NT2/D1 (cell line): Measurements from ENCODE around the gene KCNIP1.

Source experiments
- DNase-seq: peaks from one replicate; pipeline ENCODE4 v3.0.0-alpha.2; 2011; ENCODE audit warnings: low read depth, low spot score
- H3K27me3 ChIP-seq: 2 replicates; pipeline ENCODE4 v1.6.0; 2011; ENCODE audit warnings: mild to moderate bottlenecking; ENCODE audit not compliant: insufficient read length, insufficient read depth
- H3K36me3 ChIP-seq: 2 replicates; pipeline ENCODE4 v1.6.1; 2011; ENCODE audit warnings: mild to moderate bottlenecking, low read length, mixed read lengths; ENCODE audit not compliant: insufficient read depth, insufficient read length
- H3K4me1 ChIP-seq: 2 replicates; pipeline ENCODE4 v1.5.1; 2011; ENCODE audit not compliant: insufficient read depth, insufficient read length
- H3K4me3 ChIP-seq: 2 replicates; pipeline ENCODE4 v1.5.1; 2011; ENCODE audit warnings: low read depth; ENCODE audit not compliant: insufficient read length
- H3K9ac ChIP-seq: 2 replicates; pipeline ENCODE4 v1.6.0; 2011; ENCODE audit warnings: low read depth; ENCODE audit not compliant: insufficient read length
- H3K9me3 ChIP-seq: 2 replicates; pipeline ENCODE4 v1.5.1; 2011; ENCODE audit warnings: mild to moderate bottlenecking, low read length; ENCODE audit not compliant: insufficient read depth
- SUZ12 ChIP-seq: IDR thresholded peaks from 2 replicates; pipeline ENCODE4 v1.6.1; 2011; ENCODE audit not compliant: insufficient read length, insufficient read depth; ENCODE audit errors: extremely low read depth
- YY1 ChIP-seq: IDR thresholded peaks from 2 replicates; pipeline ENCODE4 v1.6.1; 2011; ENCODE audit not compliant: insufficient read length, insufficient read depth
- ZNF274 ChIP-seq: IDR thresholded peaks from 2 replicates; pipeline ENCODE4 v1.6.1; 2011; ENCODE audit warnings: mild to moderate bottlenecking, low read depth, low read length

KCNIP1 gene

DNA sequence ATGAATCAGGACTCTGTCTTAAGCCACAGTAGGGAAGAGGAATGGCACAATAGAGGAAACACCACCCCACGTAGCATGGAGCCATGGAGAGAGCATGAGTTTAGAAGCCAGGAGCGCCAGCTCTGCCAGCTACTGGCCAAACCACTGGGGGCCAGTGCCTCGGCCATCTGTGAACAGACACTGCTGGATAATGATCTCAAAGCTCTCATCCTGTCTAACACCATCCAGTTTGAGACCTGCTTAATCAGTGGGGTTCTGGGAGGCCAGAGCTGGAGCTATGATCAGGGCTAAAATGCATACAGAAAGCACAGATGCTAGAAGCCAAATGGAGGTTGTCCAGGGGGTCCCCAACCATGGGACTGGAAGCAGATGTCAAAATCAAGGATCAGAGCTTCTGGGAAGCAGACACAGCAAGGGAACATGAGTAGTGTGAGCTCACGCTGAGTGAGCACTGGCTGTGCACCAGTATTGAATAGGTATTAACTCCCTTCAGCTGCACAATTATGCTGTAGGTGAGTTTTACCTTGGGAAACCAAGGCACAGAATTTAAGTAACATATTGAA is 92.7 kb downstream of the KCNIP1 start:
- no peaks in the 10 kb centered on the region for H3K9me3 ChIP-seq
- H3K4me1 ChIP-seq = peaks cover 4% of the 10 kb centered on the region
- no peak for TF ChIP-seq ZNF274
- TF ChIP-seq YY1 = no peak
- no peak for TF ChIP-seq SUZ12
- peaks cover 5% of the 10 kb centered on the region for H3K27me3 ChIP-seq
- H3K36me3 ChIP-seq = no peaks in the 10 kb centered on the region
- H3K4me3 ChIP-seq = no peak overlapping the region
- no peak overlapping the region for H3K9ac ChIP-seq
- DNase-seq = no peak

DNA sequence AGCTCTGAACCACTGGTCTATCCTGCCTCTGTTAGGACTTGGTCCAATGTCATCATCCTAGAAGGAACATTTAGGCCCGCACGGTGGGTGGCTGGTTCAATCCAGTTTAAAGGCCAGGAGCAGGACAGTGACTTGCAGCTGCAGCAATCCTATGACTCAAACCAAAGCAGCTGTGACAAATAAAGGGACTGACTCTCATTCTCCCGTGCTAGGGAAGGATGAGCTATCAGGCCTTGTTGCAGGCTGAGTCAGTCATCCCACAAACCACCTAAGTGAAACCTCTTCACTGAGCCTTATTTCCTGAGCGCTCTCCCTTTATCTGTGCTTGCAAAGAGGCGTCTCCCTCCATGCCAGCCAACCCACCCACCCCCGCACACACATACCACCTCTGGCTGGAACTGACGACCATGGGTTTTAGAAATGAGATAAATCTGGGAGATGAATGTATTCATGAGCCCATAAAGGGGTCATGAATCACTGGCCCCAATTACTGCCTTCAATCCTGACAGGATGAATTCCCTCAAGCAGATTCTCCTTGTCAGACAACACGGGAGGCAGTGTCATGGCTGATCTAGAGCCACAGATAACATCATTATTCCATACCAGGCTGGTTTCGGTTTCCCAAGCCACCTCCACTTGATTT is 93.4 kb downstream of the KCNIP1 start:
- no peak for DNase-seq
- H3K4me3 ChIP-seq = no peak overlapping the region
- H3K9ac ChIP-seq = no peak overlapping the region
- H3K4me1 ChIP-seq = peaks cover 4% of the 10 kb centered on the region
- TF ChIP-seq SUZ12 = no peak
- no peak for TF ChIP-seq YY1
- no peak for TF ChIP-seq ZNF274
- no peaks in the 10 kb centered on the region for H3K9me3 ChIP-seq
- H3K36me3 ChIP-seq = no peaks in the 10 kb centered on the region
- peaks cover 9% of the 10 kb centered on the region for H3K27me3 ChIP-seq

DNA sequence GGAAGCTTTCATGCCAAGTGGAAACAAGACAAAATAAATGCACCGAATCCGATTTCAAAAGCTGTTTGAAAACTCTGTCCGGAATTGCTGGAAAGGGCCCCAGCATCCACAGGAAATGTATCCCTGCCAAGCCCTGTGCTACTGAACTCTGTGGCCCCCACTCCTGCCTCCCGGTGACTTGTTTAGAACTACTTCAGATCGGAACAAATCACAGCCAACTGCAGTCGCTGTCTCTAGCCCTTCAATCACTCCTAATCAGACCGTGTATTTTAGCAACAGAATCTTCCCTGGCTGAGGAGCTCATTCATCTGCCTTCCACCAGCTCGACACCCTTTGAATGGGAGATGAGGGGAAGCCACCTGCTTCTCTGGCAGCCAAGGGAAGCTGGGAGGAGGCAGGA is 94.1 kb downstream of the KCNIP1 start:
- no peak overlapping the region for H3K9ac ChIP-seq
- H3K4me3 ChIP-seq = no peak overlapping the region
- H3K9me3 ChIP-seq = no peaks in the 10 kb centered on the region
- no peak for DNase-seq
- TF ChIP-seq YY1 (no peak), SUZ12 (no peak), ZNF274 (no peak)
- H3K36me3 ChIP-seq = no peaks in the 10 kb centered on the region
- H3K4me1 ChIP-seq = peaks cover 4% of the 10 kb centered on the region
- H3K27me3 ChIP-seq = peaks cover 15% of the 10 kb centered on the region

DNA sequence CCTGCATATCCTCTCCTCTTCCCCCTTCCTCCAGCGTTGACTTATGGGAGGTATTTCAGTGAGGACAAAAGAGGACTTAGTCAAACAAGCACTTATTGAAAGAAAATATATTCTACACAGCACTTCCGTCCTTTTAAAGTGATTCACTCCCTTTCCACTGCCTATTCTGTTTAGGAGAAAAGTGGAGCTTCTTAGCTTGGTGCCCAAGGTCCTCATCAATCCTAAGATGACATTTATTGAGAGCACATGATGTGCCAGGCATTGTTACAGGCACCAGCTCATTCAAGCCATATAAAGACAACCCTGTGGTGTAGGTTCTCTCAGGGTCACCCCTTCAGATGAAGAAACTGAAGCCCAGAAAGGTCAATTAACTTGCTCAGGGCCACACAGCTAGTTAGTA is 95.9 kb downstream of the KCNIP1 start:
- H3K27me3 ChIP-seq = peaks cover 27% of the 10 kb centered on the region
- H3K36me3 ChIP-seq = no peaks in the 10 kb centered on the region
- TF ChIP-seq YY1 = no peak
- no peak for TF ChIP-seq SUZ12
- TF ChIP-seq ZNF274 = no peak
- no peak overlapping the region for H3K9ac ChIP-seq
- no peak overlapping the region for H3K4me3 ChIP-seq
- H3K9me3 ChIP-seq = no peaks in the 10 kb centered on the region
- DNase-seq = no peak
- H3K4me1 ChIP-seq = peaks cover 9% of the 10 kb centered on the region

DNA sequence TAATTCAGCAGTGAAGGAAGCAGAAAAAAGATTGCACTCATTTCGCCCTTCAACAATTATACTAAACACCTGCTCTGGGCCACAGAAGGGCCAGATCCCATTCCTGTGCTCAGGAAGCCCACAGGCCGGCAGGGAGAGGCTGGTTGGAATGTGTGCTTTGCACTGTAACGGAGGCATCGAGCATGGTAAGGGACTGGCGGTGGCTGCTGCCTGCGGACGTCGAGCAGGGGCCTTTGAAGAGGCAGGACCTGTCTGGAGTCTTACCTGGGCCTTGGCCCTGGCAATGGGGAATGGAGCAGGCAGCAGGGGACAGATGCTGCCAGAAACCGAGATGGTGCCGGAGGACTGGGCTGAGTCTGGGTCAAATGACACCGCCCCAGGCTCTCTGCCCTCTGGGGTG is 97.8 kb downstream of the KCNIP1 start:
- Histone ChIP-seq H3K4me3 (no peak overlapping the region), H3K36me3 (no peaks in the 10 kb centered on the region), H3K9me3 (no peaks in the 10 kb centered on the region), H3K4me1 (peaks cover 9% of the 10 kb centered on the region), H3K27me3 (peaks cover 40% of the 10 kb centered on the region), H3K9ac (no peak overlapping the region)
- TF ChIP-seq SUZ12 (no peak), YY1 (no peak), ZNF274 (no peak)
- DNase-seq = no peak

DNA sequence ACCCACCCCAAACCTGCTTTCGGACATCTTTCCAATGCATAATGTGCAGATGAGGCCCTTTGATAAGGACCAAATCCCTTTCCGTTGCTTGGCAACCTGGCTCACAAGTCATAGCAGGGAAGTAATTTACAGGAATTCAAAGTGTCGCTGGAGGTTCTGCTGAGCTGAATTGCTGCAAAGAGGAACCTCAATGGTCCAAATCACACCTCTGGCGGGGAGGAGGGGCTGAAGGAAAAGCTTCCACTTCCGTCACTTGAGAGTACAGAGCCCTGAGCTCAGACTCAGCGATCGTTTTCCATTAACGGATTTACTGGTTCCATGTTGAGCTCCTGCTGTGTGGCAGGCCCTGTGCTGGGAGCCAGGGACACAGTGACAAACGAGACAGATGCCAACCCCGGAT is 99.3 kb downstream of the KCNIP1 start:
- Histone ChIP-seq H3K9me3 (no peaks in the 10 kb centered on the region), H3K27me3 (peaks cover 55% of the 10 kb centered on the region), H3K36me3 (no peaks in the 10 kb centered on the region), H3K4me3 (no peak overlapping the region), H3K4me1 (peaks cover 5% of the 10 kb centered on the region), H3K9ac (no peak overlapping the region)
- TF ChIP-seq SUZ12 (no peak), ZNF274 (no peak), YY1 (no peak)
- DNase-seq = no peak

DNA sequence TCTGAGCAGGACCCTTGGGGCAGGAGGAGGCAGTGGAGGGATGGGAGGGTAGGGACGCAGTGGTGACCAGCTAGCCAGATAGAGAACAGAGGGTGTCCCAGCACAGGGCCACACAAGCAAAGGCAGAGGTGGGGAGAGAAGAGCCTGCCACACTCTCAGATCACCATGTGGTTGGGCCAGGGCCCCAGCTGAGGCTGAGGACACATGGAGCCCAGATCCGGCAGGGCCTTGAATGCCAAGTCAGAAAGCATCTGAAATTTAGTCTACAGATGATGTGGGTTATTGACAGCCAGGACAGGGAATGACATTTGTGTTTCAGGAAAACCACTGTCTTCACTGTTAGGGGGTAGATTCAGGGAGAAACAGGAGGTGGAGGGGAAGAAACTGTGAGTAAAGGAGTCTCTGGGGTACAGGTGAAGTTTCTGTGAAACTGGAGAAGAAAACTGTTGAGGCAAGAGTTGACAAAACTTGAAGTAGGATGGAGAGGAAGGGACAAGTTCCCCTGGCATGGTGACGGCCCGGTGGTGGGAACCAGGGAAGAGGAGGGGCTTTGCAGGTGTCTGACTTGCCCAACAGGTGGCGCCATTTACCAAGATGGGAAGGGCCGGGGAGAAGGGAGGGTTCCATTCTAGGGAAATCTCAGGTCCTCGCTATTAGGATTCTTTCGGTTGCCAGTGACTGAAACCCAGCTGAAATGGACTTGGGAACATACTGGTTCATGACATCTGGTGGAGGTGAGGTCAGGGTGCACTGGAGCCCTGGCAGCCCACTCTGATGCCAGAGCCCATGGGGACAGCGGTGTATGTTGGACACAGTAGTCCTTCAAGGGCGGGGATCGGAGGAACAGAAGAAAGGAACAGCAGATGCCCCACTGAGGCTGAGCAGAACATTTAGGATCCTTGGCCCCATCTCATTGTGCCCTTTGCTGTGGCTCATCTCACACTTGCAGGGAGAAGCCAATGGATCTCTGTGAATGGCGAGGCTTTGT is 100.1 kb downstream of the KCNIP1 start:
- peak; percentile 50 for DNase-seq
- Histone ChIP-seq H3K4me3 (no peak overlapping the region), H3K4me1 (peaks cover 5% of the 10 kb centered on the region), H3K9me3 (no peaks in the 10 kb centered on the region), H3K9ac (no peak overlapping the region), H3K27me3 (peaks cover 61% of the 10 kb centered on the region), H3K36me3 (no peaks in the 10 kb centered on the region)
- TF ChIP-seq YY1 = no peak
- TF ChIP-seq SUZ12 = no peak
- TF ChIP-seq ZNF274 = no peak
